Smooth muscle cell (in vitro differentiated cells): ENCODE data around the gene SPANXN4. TPM values are rescaled to one million over a fixed set of nuclear protein-coding genes. Genes with fewer than 3 reads are reported as not detected.

Experiments
- DNase-seq: peaks from one replicate; lab custom pipeline; 2025; ENCODE audit not compliant: unreplicated experiment; lab: John Stamatoyannopoulos, UW
- H2AFZ ChIP-seq: fragments of 200-600 bp; sonication (generic); 2 replicates; pipeline ENCODE4 v1.6.0; 2016; ENCODE audit warnings: antibody characterized with exemption, low read depth, mild to moderate bottlenecking
- H3F3A ChIP-seq: fragments of 200-600 bp; sonication (generic); 2 replicates; pipeline ENCODE4 v1.6.0; 2017; ENCODE audit warnings: antibody characterized with exemption, low read depth
- H3K27ac ChIP-seq: fragments of 200-600 bp; sonication (generic); 2 replicates; pipeline ENCODE4 v1.5.1; 2016; ENCODE audit warnings: low read depth, mild to moderate bottlenecking
- H3K27me3 ChIP-seq: fragments of 200-600 bp; sonication (generic); 2 replicates; pipeline ENCODE4 v1.6.1; 2016; ENCODE audit warnings: low read depth, mild to moderate bottlenecking
- H3K36me3 ChIP-seq: fragments of 200-600 bp; sonication (generic); 2 replicates; pipeline ENCODE4 v1.5.1; 2016; ENCODE audit warnings: low read depth
- H3K4me1 ChIP-seq: fragments of 200-600 bp; sonication (generic); 2 replicates; pipeline ENCODE4 v1.5.1; 2016; ENCODE audit warnings: low read depth
- H3K4me2 ChIP-seq: fragments of 200-600 bp; sonication (generic); 2 replicates; pipeline ENCODE4 v1.6.0; 2016; ENCODE audit warnings: mild to moderate bottlenecking
- H3K4me3 ChIP-seq: fragments of 200-600 bp; sonication (generic); 2 replicates; pipeline ENCODE4 v1.5.1; 2016; ENCODE audit warnings: mild to moderate bottlenecking
- H3K79me2 ChIP-seq: fragments of 200-600 bp; sonication (generic); 2 replicates; pipeline ENCODE4 v1.6.0; 2016; ENCODE audit warnings: low read depth, mild to moderate bottlenecking
- H3K9ac ChIP-seq: fragments of 200-600 bp; sonication (generic); 2 replicates; pipeline ENCODE4 v1.6.0; 2016; ENCODE audit warnings: low read depth
- H3K9me3 ChIP-seq: fragments of 200-600 bp; sonication (generic); replicated peaks from 2 replicates; pipeline ENCODE4 v1.5.1; 2016; ENCODE audit warnings: low read depth
- H4K20me1 ChIP-seq: fragments of 200-600 bp; sonication (generic); 2 replicates; pipeline ENCODE4 v1.6.0; 2016; ENCODE audit warnings: low read depth
- CTCF ChIP-seq: fragments of 200-600 bp; sonication (generic); IDR thresholded peaks from 2 replicates; pipeline ENCODE4 v1.5.1; 2017; ENCODE audit warnings: borderline replicate concordance, mild to moderate bottlenecking, antibody characterized with exemption; ENCODE audit not compliant: insufficient read depth, poor library complexity, severe bottlenecking
- WGBS: methylation state at CpG from one replicate; pipeline ENCODE4 v1.1.7; 2016; ENCODE audit warnings: low lambda C conversion rate; 5-methylcytosine and 5-hydroxymethylcytosine counted together
- polyA plus RNA-seq: library from polyadenylated mRNA; unstranded; fragments of >200 nt; fragmentation: Nextera tagmentation; extraction: Ambion mirVana; gene quantifications from 2 replicates; pipeline ENCODE4 v1.2.1, GENCODE V29; 2016
- total RNA-seq: library from RNA; depleted of rRNA; stranded (reverse); fragments of >200 nt; gene quantifications from 2 replicates; pipeline ENCODE4 v1.2.3, GENCODE V29; 2014

The SPANXN4 gene
- total and polyA plus RNA-seq, 2 experiments from 2014 or later: not detected

GRCh38 chrX:142999199-142999701 lies 26.5 kb upstream of the SPANXN4 start:
- Histone ChIP-seq H3F3A (no peaks in the 10 kb centered on the region), H3K4me3 (no peak overlapping the region)

GRCh38 chrX:143002206-143002605 lies 23.5 kb upstream of the SPANXN4 start:
- no peak for TF ChIP-seq CTCF
- H3K36me3 ChIP-seq: no peaks in the 10 kb centered on the region
- no peaks in the 10 kb centered on the region for H4K20me1 ChIP-seq
- H3K27me3 ChIP-seq: no peaks in the 10 kb centered on the region
- no peaks in the 10 kb centered on the region for H3K79me2 ChIP-seq
- H2AFZ ChIP-seq: no peak overlapping the region
- H3K9ac ChIP-seq: no peak overlapping the region
- no peak overlapping the region for H3K4me2 ChIP-seq
- H3K4me3 ChIP-seq: no peak overlapping the region
- no peak overlapping the region for H3K27ac ChIP-seq
- WGBS: 81% methylated on average over 2 of the region's 2 CpGs
- no peak for DNase-seq
- no peaks in the 10 kb centered on the region for H3K9me3 ChIP-seq
- no peaks in the 10 kb centered on the region for H3K4me1 ChIP-seq
- H3F3A ChIP-seq: no peaks in the 10 kb centered on the region

More at GRCh38 chrX:142999199-142999701, 26.5 kb upstream of the SPANXN4 start:
- 80% methylated on average over 6 of the region's 6 CpGs for WGBS
- H3K27ac ChIP-seq: no peak overlapping the region
- no peak for DNase-seq
- no peak overlapping the region for H2AFZ ChIP-seq
- H3K27me3 ChIP-seq: no peaks in the 10 kb centered on the region
- no peaks in the 10 kb centered on the region for H3K79me2 ChIP-seq
- H3K9ac ChIP-seq: no peak overlapping the region
- no peaks in the 10 kb centered on the region for H4K20me1 ChIP-seq
- H3K9me3 ChIP-seq: no peaks in the 10 kb centered on the region
- H3K4me2 ChIP-seq: no peak overlapping the region
- H3K36me3 ChIP-seq: no peaks in the 10 kb centered on the region
- no peak for TF ChIP-seq CTCF
- no peaks in the 10 kb centered on the region for H3K4me1 ChIP-seq

GRCh38 chrX:143017272-143017671 lies 8.5 kb upstream of the SPANXN4 start:
- no peaks in the 10 kb centered on the region for H4K20me1 ChIP-seq
- no peaks in the 10 kb centered on the region for H3K9me3 ChIP-seq
- H3K79me2 ChIP-seq: no peaks in the 10 kb centered on the region
- H3F3A ChIP-seq: no peaks in the 10 kb centered on the region
- no peak overlapping the region for H3K27ac ChIP-seq
- no peaks in the 10 kb centered on the region for H3K27me3 ChIP-seq
- no peak for DNase-seq
- H3K4me1 ChIP-seq: no peaks in the 10 kb centered on the region
- WGBS: 85% methylated on average over 2 of the region's 2 CpGs
- no peak for TF ChIP-seq CTCF
- no peak overlapping the region for H3K4me2 ChIP-seq
- no peak overlapping the region for H3K4me3 ChIP-seq
- H2AFZ ChIP-seq: no peak overlapping the region
- H3K9ac ChIP-seq: no peak overlapping the region
- H3K36me3 ChIP-seq: no peaks in the 10 kb centered on the region

- Histone ChIP-seq H3K4me2 (no peak overlapping the region), H4K20me1 (no peaks in the 10 kb centered on the region), H3K27ac (no peak overlapping the region), H3K4me3 (no peak overlapping the region), H3K27me3 (no peaks in the 10 kb centered on the region), H3K4me1 (no peaks in the 10 kb centered on the region), H3F3A (no peaks in the 10 kb centered on the region), H3K9me3 (no peaks in the 10 kb centered on the region), H2AFZ (no peak overlapping the region), H3K9ac (no peak overlapping the region), H3K79me2 (no peaks in the 10 kb centered on the region), H3K36me3 (no peaks in the 10 kb centered on the region)
- WGBS: 64% methylated on average over 6 of the region's 6 CpGs
- no peak for DNase-seq
- no peak for TF ChIP-seq CTCF
These were observed 1.5 kb downstream of the SPANXN4 start for GRCh38 chrX:143027275-143027674.
